GM19467 (cell line): ENCODE results near the gene THAP12.
"Not testable (repeated sequence)": the region's sequence is repeated elsewhere in the genome, so short reads cannot be mapped to it uniquely, and the experiment has no call there.

ENCODE experiments used
- ATAC-seq: cut with Tn5 transposase; IDR thresholded peaks from one replicate; pipeline ENCODE4 v1.9.1; 2021; ENCODE audit warnings: mild to moderate bottlenecking, moderate library complexity; ENCODE audit not compliant: unreplicated experiment

Gene THAP12

GRCh38 chr11:76329084-76329648 is 51.8 kb downstream of the THAP12 start:
- no peak for ATAC-seq

- ATAC-seq = no peak
Measured at GRCh38 chr11:76327756-76328388, 53.1 kb downstream of the THAP12 start.

- ATAC-seq = no peak
Measured at GRCh38 chr11:76327202-76327601, 53.7 kb downstream of the THAP12 start.

GRCh38 chr11:76325185-76325584 is 55.7 kb downstream of the THAP12 start:
- no peak for ATAC-seq

GRCh38 chr11:76323804-76324203 is 57.1 kb downstream of the THAP12 start:
- no peak for ATAC-seq

GRCh38 chr11:76323375-76323774 is 57.6 kb downstream of the THAP12 start:
- ATAC-seq = not testable (repeated sequence)

GRCh38 chr11:76322942-76323341 is 58.0 kb downstream of the THAP12 start:
- no peak for ATAC-seq

GRCh38 chr11:76322540-76322939 is 58.4 kb downstream of the THAP12 start:
- ATAC-seq = no peak

GRCh38 chr11:76321820-76322524 is 59.0 kb downstream of the THAP12 start:
- no peak for ATAC-seq

GRCh38 chr11:76321340-76321739 is 59.6 kb downstream of the THAP12 start:
- no peak for ATAC-seq

- ATAC-seq = no peak
Measured at GRCh38 chr11:76320929-76321328, 60.0 kb downstream of the THAP12 start.

- not testable (repeated sequence) for ATAC-seq
Measured at GRCh38 chr11:76319798-76320197, 61.1 kb downstream of the THAP12 start.

- ATAC-seq = no peak
Measured at GRCh38 chr11:76318744-76319384, 62.1 kb downstream of the THAP12 start.

GRCh38 chr11:76317296-76317695 is 63.6 kb downstream of the THAP12 start:
- ATAC-seq = no peak

- no peak for ATAC-seq
Measured at GRCh38 chr11:76316726-76317125, 64.2 kb downstream of the THAP12 start.

- ATAC-seq = no peak
Measured at GRCh38 chr11:76315182-76315853, 65.6 kb downstream of the THAP12 start.

- ATAC-seq = no peak
Measured at GRCh38 chr11:76314741-76315090, 66.2 kb downstream of the THAP12 start.

GRCh38 chr11:76313913-76314740 is 66.8 kb downstream of the THAP12 start:
- ATAC-seq = no peak

GRCh38 chr11:76313271-76313670 is 67.7 kb downstream of the THAP12 start:
- no peak for ATAC-seq

GRCh38 chr11:76310832-76311595 is 69.9 kb downstream of the THAP12 start:
- no peak for ATAC-seq
